Measurements from ENCODE around the gene TIMP4. TPM values are rescaled to one million over a fixed set of nuclear protein-coding genes. Genes with fewer than 3 reads are reported as not detected.

TIMP4 gene
- total and polyA plus RNA-seq, 10 donors = 0.37 to 10.8 (median 2.1) TPM

GRCh38 chr3:12141350-12141749 lies 17.4 kb downstream of the TIMP4 start:
- no peak for DNase-seq
- no peak overlapping the region for H3K27ac ChIP-seq
- WGBS, 5 donors = 76 to 90% (median 83%) methylated on average over 1 of the region's 1 CpG
- intact Hi-C loops (cut with DNase I; ENCODE audit: low total_unique reads) = no loop called here
- peaks cover 0 to 31% (median 5%) of the 10 kb centered on the region in 6 donors for H3K4me1 ChIP-seq
- no peaks in the 10 kb centered on the region for H3K9me3 ChIP-seq
- H3K27me3 ChIP-seq (replicated peaks in 1 of 7) = no peaks in the 10 kb centered on the region
- TF ChIP-seq POLR2AphosphoS5 (IDR thresholded peaks at IDR 0.05) = no peak
- TF ChIP-seq CTCF (IDR thresholded peaks at IDR 0.05 in 8 of 11, conservative IDR thresholded peaks at IDR 0.05 in 3 of 11) = no peak
- no peak for TF ChIP-seq POLR2A (IDR thresholded peaks at IDR 0.05)
- H3K36me3 ChIP-seq = no peaks in the 10 kb centered on the region
- no peak overlapping the region for H3K4me3 ChIP-seq

GRCh38 chr3:12139111-12139511 lies 19.6 kb downstream of the TIMP4 start:
- 39 to 56% (median 45%) methylated on average over 5 of the region's 5 CpGs for WGBS, 5 donors
- H3K36me3 ChIP-seq = no peaks in the 10 kb centered on the region
- H3K4me3 ChIP-seq = no peak overlapping the region
- no peaks in the 10 kb centered on the region for H3K27me3 ChIP-seq (replicated peaks in 1 of 7)
- H3K9me3 ChIP-seq = no peaks in the 10 kb centered on the region
- TF ChIP-seq CTCF (IDR thresholded peaks at IDR 0.05 in 8 of 11, conservative IDR thresholded peaks at IDR 0.05 in 3 of 11) = peak in 8 of 11 experiments; percentile 12 to 61 (median 46)
- TF ChIP-seq POLR2AphosphoS5 (IDR thresholded peaks at IDR 0.05) = peak in 1 of 3 donors; percentile 25
- TF ChIP-seq POLR2A (IDR thresholded peaks at IDR 0.05) = no peak
- no peak for DNase-seq
- H3K27ac ChIP-seq = peak overlapping the region in 2 of 8 donors; percentile 16 to 37
- peaks cover 0 to 27% (median 5%) of the 10 kb centered on the region in 6 donors for H3K4me1 ChIP-seq
- intact Hi-C loops (cut with DNase I; ENCODE audit: low total_unique reads) = loop anchor here (5.0 kb wide), 1 partner anchor 338 kb away; no protein-coding TSS in a partner anchor

- Histone ChIP-seq H3K4me1 (peaks cover 0 to 17% (median 5%) of the 10 kb centered on the region in 6 donors), H3K27ac (peak overlapping the region in 1 of 8 donors; percentile 37), H3K4me3 (no peak overlapping the region), H3K27me3 (replicated peaks in 1 of 7) (no peaks in the 10 kb centered on the region), H3K9me3 (no peaks in the 10 kb centered on the region), H3K36me3 (no peaks in the 10 kb centered on the region)
- no peak for DNase-seq
- WGBS, 5 donors = 12 to 23% (median 15%) methylated on average over 1 of the region's 1 CpG
- intact Hi-C loops (cut with DNase I; ENCODE audit: low total_unique reads) = loop anchor here (5.0 kb wide), 1 partner anchor 339 kb away; no protein-coding TSS in a partner anchor
- TF ChIP-seq POLR2A (IDR thresholded peaks at IDR 0.05) (no peak), POLR2AphosphoS5 (IDR thresholded peaks at IDR 0.05) (no peak), CTCF (IDR thresholded peaks at IDR 0.05 in 8 of 11, conservative IDR thresholded peaks at IDR 0.05 in 3 of 11) (no peak)
Observed at GRCh38 chr3:12138044-12138443, 20.7 kb downstream of the TIMP4 start.

GRCh38 chr3:12136371-12136770 lies 22.3 kb downstream of the TIMP4 start:
- 92 to 97% (median 94%) methylated on average over 3 of the region's 3 CpGs for WGBS, 5 donors
- no peak overlapping the region for H3K4me3 ChIP-seq
- no peaks in the 10 kb centered on the region for H3K36me3 ChIP-seq
- H3K9me3 ChIP-seq = no peaks in the 10 kb centered on the region
- intact Hi-C loops (cut with DNase I; ENCODE audit: low total_unique reads) = loop anchor here (5.0 kb wide), 1 partner anchor 341 kb away; no protein-coding TSS in a partner anchor
- DNase-seq = no peak
- TF ChIP-seq POLR2AphosphoS5 (IDR thresholded peaks at IDR 0.05) (no peak), POLR2A (IDR thresholded peaks at IDR 0.05) (no peak), CTCF (IDR thresholded peaks at IDR 0.05 in 8 of 11, conservative IDR thresholded peaks at IDR 0.05 in 3 of 11) (no peak)
- H3K27ac ChIP-seq = no peak overlapping the region
- peaks cover 0 to 8% (median 0%) of the 10 kb centered on the region in 7 donors for H3K27me3 ChIP-seq (replicated peaks in 1 of 7)
- peaks cover 0 to 16% (median 5%) of the 10 kb centered on the region in 6 donors for H3K4me1 ChIP-seq

Data from spleen (tissue), 11 donors.